ENCODE data around the gene ZNF140. TPM values are rescaled to one million over a fixed set of nuclear protein-coding genes. Genes with fewer than 3 reads are reported as not detected.

The ZNF140 gene
- total RNA-seq, 1 experiment from 2014 or later: 21.7 TPM

GRCh38 chr12:133130038-133130807, 49.5 kb downstream of the ZNF140 start, which contains the start of the genes ZNF10 and ZNF891:
ZNF10 (plus strand) TSS chr12:133130627; CDS start chr12:133144493, 13,866 bp downstream.
ZNF891 (minus strand) TSS chr12:133130274; CDS start chr12:133121918, 8,356 bp downstream.
- Mint-ChIP-seq H3K4me1 (peaks cover 8 to 11% of the 10 kb centered on the region in 2 experiments), H3K4me3 (peak within 1 kb of the TSS; percentile 93), H3K9me3 (peaks cover 60 to 82% of the 10 kb centered on the region in 2 experiments), H3K36me3 (ENCODE audit: insufficient read depth in 1 of 3, low read depth in 3 of 3) (peaks cover 66 to 80% (median 79%) of the 10 kb centered on the region in 3 experiments), H3K27me3 (ENCODE audit: low read depth) (no peaks in the 10 kb centered on the region; the same call in 1 of the 2 replicates), H3K27ac (peak within 1 kb of the TSS; percentile 98 to 100 (median 99))
- Histone ChIP-seq H3K18ac (ENCODE audit: insufficient read length, low read depth, low read length) (peak within 1 kb of the TSS; percentile 97), H4K20me1 (ENCODE audit: control insufficient read depth, insufficient read depth, insufficient read length) (no peaks in the 10 kb centered on the region), H4K91ac (ENCODE audit: insufficient read length, low read depth, low read length) (no peak within 1 kb of the TSS), H2BK15ac (ENCODE audit: low read depth, low read length) (no peak within 1 kb of the TSS), H3K27me3 (ENCODE audit: insufficient read depth, low read length) (no peaks in the 10 kb centered on the region), H3K79me2 (ENCODE audit: insufficient read depth, low read length) (peaks cover 3% of the 10 kb centered on the region; the same call in 1 of the 2 replicates), H4K5ac (ENCODE audit: insufficient read length, low read depth, low read length) (peak within 1 kb of the TSS; percentile 69), H3K14ac (ENCODE audit: insufficient read depth, low read length) (peak within 1 kb of the TSS; percentile 89), H3K23ac (ENCODE audit: insufficient read length, low read depth, low read length) (no peak within 1 kb of the TSS), H3K9me3 (ENCODE audit: control insufficient read depth, low read depth, low read length) (peaks cover 37% of the 10 kb centered on the region), H3K4ac (ENCODE audit: low read depth, low read length) (no peak within 1 kb of the TSS), H3K27ac (ENCODE audit: insufficient read length, low read depth, low read length) (peak within 1 kb of the TSS; percentile 73), H4K8ac (replicated peaks; ENCODE audit: insufficient read length, low read depth, low read length) (no peak within 1 kb of the TSS), H3K4me1 (ENCODE audit: insufficient read depth, low read length) (no peaks in the 10 kb centered on the region), H2BK20ac (ENCODE audit: low read depth, low read length, poor library complexity, severe bottlenecking) (no peak within 1 kb of the TSS), H3K4me2 (ENCODE audit: insufficient read depth, insufficient read length, low read length) (peak within 1 kb of the TSS; percentile 85), H3K56ac (ENCODE audit: insufficient read length, low read depth, low read length) (no peak within 1 kb of the TSS), H3T11ph (ENCODE audit: low read length) (peak within 1 kb of the TSS; percentile 48), H3K79me1 (ENCODE audit: insufficient read depth, low read depth, low read length, poor library complexity, severe bottlenecking) (no peaks in the 10 kb centered on the region), H3K23me2 (ENCODE audit: insufficient read length, low read depth, low read length, poor library complexity, severe bottlenecking) (peaks cover 4% of the 10 kb centered on the region), H2BK12ac (ENCODE audit: insufficient read length, low read depth, low read length) (no peak within 1 kb of the TSS), H3K9ac (ENCODE audit: extremely low read depth, insufficient read length, low read length) (peak within 1 kb of the TSS; percentile 95), H2AK5ac (ENCODE audit: insufficient read length, low read length) (no peak within 1 kb of the TSS), H2BK120ac (ENCODE audit: low read depth, low read length, poor library complexity, severe bottlenecking) (no peak within 1 kb of the TSS), H2AFZ (ENCODE audit: low read length) (no peak within 1 kb of the TSS), H2BK5ac (ENCODE audit: insufficient read length, low read length) (no peak within 1 kb of the TSS)
- peak; percentile 98 for DNase-seq
- TF ChIP-seq CTCF (conservative IDR thresholded peaks at IDR 0.05): no peak
- no CpG with 5 or more reads among the region's 87 CpGs for WGBS (ENCODE audit: extremely low coverage, insufficient read length, low lambda C conversion rate)

Measured in H9 (cell line).